ENCODE measurements around the gene INPP4A. TPM values are rescaled to one million over a fixed set of nuclear protein-coding genes. Genes with fewer than 3 reads are reported as not detected.

The INPP4A gene
- total and polyA plus RNA-seq, 2 of the 13 experiments (the other 11 are each of a cell fraction or from before 2014, with no cell fraction given) = 10.1 to 10.9 TPM

DNA sequence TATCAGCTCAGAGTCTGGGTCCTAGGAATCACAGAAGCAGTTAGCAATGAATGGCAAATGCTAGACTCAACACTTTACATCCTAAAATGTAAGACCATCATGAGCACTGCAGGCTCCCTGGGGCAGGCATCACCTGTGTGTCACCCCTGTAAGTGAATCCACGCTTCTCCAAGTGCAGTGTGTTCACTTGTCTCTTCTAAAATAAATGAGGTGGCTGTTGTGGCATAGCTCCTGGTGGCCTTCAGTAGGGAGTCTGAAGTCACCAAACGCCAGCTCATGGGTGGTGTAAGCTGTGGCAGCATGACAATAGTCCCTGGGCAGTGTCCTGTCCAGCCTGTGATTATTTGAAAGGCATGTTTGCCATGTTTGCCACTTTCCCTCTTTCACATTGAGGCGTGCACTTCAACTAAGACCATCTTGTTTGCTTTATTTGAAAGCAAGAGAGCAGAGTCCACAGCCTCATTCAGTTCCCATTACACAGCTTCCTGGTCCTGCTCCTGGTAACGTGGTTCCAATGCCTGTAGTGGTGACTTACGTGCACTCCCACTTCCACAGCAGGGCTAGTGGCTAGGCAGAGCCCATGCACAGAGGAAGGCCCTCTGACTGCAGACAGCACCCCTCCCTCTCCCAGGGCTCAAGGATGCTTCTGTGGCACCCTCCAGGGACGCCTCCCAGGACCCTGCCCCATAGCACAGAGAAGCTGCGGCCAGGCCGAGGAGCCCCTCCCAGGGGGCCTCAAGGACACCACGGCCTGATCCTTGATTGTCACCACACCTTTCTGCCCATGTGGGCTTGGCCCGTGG is 139.4 kb downstream of the INPP4A start (continued):
- TF ChIP-seq, protein P1, sequence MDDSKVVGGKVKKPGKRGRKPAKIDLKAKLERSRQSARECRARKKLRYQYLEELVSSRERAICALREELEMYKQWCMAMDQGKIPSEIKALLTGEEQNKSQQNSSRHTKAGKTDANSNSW (CRISPR knock-in tag; IDR thresholded peaks at IDR 0.05; ENCODE audit: borderline replicate concordance) = 0 out of 2 replicates have a peak, but pooled peaks have one; percentile 50
- TF ChIP-seq HHEX (CRISPR knock-in tag; IDR thresholded peaks at IDR 0.05) (no peak), GATAD2A (CRISPR knock-in tag; IDR thresholded peaks at IDR 0.05) (peak; percentile 86), WIZ (CRISPR knock-in tag; IDR thresholded peaks at IDR 0.05) (peak; percentile 86), ZNF44 (CRISPR knock-in tag; IDR thresholded peaks at IDR 0.05) (0 out of 2 replicates have a peak, but pooled peaks have one; percentile 17), FOXJ3 (CRISPR knock-in tag; IDR thresholded peaks at IDR 0.05; ENCODE audit: borderline replicate concordance) (0 out of 2 replicates have a peak, but pooled peaks have one; percentile 61), ZNF660 (CRISPR knock-in tag; IDR thresholded peaks at IDR 0.05; ENCODE audit: borderline replicate concordance, low read depth) (no peak), MBNL3 (CRISPR knock-in tag; conservative IDR thresholded peaks at IDR 0.05) (no peak), HDAC1 (CRISPR knock-in tag; IDR thresholded peaks at IDR 0.05) (peak; percentile 39; the same call in 1 of the 2 replicates), CCAR2 (optimal IDR thresholded peaks at IDR 0.05; ENCODE audit: low read depth, low read length) (no peak), ZNF251 (CRISPR knock-in tag; IDR thresholded peaks at IDR 0.05) (no peak), GTF2F1 (IDR thresholded peaks at IDR 0.05; ENCODE audit: low read length) (no peak), ZNF33B (CRISPR knock-in tag; IDR thresholded peaks at IDR 0.05) (peak; percentile 62; the same call in 1 of the 2 replicates)
- TF ChIP-seq, protein P2, sequence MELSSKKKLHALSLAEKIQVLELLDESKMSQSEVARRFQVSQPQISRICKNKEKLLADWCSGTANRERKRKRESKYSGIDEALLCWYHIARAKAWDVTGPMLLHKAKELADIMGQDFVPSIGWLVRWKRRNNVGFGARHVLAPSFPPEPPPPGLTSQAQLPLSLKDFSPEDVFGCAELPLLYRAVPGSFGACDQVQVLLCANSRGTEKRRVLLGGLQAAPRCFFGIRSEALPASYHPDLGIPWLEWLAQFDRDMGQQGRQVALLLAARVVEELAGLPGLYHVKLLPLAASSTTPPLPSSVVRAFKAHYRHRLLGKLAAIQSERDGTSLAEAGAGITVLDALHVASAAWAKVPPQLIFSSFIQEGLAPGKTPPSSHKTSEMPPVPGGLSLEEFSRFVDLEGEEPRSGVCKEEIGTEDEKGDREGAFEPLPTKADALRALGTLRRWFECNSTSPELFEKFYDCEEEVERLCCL (CRISPR knock-in tag; IDR thresholded peaks at IDR 0.05; ENCODE audit: borderline replicate concordance) = no peak
- TF ChIP-seq, protein P3, sequence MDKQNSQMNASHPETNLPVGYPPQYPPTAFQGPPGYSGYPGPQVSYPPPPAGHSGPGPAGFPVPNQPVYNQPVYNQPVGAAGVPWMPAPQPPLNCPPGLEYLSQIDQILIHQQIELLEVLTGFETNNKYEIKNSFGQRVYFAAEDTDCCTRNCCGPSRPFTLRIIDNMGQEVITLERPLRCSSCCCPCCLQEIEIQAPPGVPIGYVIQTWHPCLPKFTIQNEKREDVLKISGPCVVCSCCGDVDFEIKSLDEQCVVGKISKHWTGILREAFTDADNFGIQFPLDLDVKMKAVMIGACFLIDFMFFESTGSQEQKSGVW (CRISPR knock-in tag; IDR thresholded peaks at IDR 0.05; ENCODE audit: borderline replicate concordance) = no peak
- TF ChIP-seq, protein P4, sequence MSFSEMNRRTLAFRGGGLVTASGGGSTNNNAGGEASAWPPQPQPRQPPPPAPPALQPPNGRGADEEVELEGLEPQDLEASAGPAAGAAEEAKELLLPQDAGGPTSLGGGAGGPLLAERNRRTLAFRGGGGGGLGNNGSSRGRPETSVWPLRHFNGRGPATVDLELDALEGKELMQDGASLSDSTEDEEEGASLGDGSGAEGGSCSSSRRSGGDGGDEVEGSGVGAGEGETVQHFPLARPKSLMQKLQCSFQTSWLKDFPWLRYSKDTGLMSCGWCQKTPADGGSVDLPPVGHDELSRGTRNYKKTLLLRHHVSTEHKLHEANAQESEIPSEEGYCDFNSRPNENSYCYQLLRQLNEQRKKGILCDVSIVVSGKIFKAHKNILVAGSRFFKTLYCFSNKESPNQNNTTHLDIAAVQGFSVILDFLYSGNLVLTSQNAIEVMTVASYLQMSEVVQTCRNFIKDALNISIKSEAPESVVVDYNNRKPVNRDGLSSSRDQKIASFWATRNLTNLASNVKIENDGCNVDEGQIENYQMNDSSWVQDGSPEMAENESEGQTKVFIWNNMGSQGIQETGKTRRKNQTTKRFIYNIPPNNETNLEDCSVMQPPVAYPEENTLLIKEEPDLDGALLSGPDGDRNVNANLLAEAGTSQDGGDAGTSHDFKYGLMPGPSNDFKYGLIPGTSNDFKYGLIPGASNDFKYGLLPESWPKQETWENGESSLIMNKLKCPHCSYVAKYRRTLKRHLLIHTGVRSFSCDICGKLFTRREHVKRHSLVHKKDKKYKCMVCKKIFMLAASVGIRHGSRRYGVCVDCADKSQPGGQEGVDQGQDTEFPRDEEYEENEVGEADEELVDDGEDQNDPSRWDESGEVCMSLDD (CRISPR knock-in tag; IDR thresholded peaks at IDR 0.05; ENCODE audit: borderline replicate concordance) = no peak
- TF ChIP-seq, protein P5, sequence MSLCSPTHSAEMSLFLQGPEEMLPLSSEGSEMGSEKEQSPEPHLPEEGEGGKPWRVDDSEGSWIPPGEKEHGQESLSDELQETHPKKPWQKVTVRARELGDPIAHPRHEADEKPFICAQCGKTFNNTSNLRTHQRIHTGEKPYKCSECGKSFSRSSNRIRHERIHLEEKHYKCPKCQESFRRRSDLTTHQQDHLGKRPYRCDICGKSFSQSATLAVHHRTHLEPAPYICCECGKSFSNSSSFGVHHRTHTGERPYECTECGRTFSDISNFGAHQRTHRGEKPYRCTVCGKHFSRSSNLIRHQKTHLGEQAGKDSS (CRISPR knock-in tag; IDR thresholded peaks at IDR 0.05; ENCODE audit: borderline replicate concordance, low read depth) = no peak
- TF ChIP-seq, protein P6, sequence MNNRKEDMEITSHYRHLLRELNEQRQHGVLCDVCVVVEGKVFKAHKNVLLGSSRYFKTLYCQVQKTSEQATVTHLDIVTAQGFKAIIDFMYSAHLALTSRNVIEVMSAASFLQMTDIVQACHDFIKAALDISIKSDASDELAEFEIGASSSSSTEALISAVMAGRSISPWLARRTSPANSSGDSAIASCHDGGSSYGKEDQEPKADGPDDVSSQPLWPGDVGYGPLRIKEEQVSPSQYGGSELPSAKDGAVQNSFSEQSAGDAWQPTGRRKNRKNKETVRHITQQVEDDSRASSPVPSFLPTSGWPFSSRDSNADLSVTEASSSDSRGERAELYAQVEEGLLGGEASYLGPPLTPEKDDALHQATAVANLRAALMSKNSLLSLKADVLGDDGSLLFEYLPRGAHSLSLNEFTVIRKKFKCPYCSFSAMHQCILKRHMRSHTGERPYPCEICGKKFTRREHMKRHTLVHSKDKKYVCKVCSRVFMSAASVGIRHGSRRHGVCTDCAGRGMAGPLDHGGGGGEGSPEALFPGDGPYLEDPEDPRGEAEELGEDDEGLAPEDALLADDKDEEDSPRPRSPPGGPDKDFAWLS (CRISPR knock-in tag; IDR thresholded peaks at IDR 0.05; ENCODE audit: borderline replicate concordance) = no peak
